Gastrocnemius medialis (tissue), 4 donors: ENCODE data around the gene ART4.

Experiments
- POLR2A ChIP-seq, 2 donors: fragments of 450-650 bp; IDR thresholded peaks; one replicate each; pipeline ENCODE4 v1.6.1; 2017; ENCODE audit warnings: antibody characterized with exemption in 2 of 2, mild to moderate bottlenecking in 2 of 2, moderate library complexity in 2 of 2
- TF ChIP-seq, protein P1 (sequence below), 5 experiments: fragments of 450-650 bp in 3 of 5; fragments of 200-600 bp in 2 of 5; sonication (generic) in 2 of 5; IDR thresholded peaks in 4 of 5; conservative IDR thresholded peaks in 1 of 5; 1 replicate in 4 of 5; 2 replicates in 1 of 5; pipeline ENCODE4 v1.5.1; 2016 to 2019; ENCODE audit warnings: antibody characterized with exemption in 5 of 5, mild to moderate bottlenecking in 3 of 5, moderate library complexity in 3 of 5

DNA sequence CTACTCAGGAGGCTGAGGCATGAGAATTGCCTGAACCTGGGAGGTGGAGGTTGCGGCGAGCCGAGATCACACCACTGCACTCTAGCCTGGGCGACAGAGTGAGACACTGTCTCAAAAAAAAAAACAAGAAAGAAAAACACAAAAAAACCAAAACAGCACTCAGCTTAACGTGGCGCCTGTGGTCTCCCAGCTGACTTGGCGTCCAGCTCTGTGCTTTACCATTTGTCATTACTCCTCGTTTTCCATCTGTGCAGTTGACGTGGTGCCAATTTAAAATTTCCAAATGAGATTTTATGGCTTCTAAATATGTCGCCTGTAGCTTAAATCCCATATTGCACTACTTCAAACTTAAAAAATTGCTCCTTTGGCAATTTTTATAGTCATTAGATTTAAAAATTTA, 40.4 kb upstream of the ART4 start:
- TF ChIP-seq, protein P1, sequence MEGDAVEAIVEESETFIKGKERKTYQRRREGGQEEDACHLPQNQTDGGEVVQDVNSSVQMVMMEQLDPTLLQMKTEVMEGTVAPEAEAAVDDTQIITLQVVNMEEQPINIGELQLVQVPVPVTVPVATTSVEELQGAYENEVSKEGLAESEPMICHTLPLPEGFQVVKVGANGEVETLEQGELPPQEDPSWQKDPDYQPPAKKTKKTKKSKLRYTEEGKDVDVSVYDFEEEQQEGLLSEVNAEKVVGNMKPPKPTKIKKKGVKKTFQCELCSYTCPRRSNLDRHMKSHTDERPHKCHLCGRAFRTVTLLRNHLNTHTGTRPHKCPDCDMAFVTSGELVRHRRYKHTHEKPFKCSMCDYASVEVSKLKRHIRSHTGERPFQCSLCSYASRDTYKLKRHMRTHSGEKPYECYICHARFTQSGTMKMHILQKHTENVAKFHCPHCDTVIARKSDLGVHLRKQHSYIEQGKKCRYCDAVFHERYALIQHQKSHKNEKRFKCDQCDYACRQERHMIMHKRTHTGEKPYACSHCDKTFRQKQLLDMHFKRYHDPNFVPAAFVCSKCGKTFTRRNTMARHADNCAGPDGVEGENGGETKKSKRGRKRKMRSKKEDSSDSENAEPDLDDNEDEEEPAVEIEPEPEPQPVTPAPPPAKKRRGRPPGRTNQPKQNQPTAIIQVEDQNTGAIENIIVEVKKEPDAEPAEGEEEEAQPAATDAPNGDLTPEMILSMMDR (IDR thresholded peaks at IDR 0.05 in 4 of 5, conservative IDR thresholded peaks at IDR 0.05 in 1 of 5) = no peak
- no peak for TF ChIP-seq POLR2A (IDR thresholded peaks at IDR 0.05)
